Liver (tissue), 9 donors: Measurements from ENCODE around the gene KIAA0930. TPM values are rescaled to one million over a fixed set of nuclear protein-coding genes. Genes with fewer than 3 reads are reported as not detected.

Experiments
- DNase-seq: peaks from one replicate; pipeline ENCODE4 v3.0.0-alpha.2; 2017; ENCODE audit warnings: low spot score
- H3K27ac ChIP-seq, 2 donors: one replicate each; pipeline ENCODE4 v1.7.0; 2013; ENCODE audit warnings: inconsistent platforms in 2 of 2, low read length in 2 of 2, control low read depth in 1 of 2, low read depth in 1 of 2, mild to moderate bottlenecking in 1 of 2
- H3K27me3 ChIP-seq, 4 donors: one replicate each; pipeline versions ENCODE4 v1.6.1 to v1.7.0; 2013; ENCODE audit warnings: low read length in 3 of 4, inconsistent platforms in 1 of 4, mild to moderate bottlenecking in 1 of 4, moderate library complexity in 1 of 4; ENCODE audit not compliant: control insufficient read depth in 4 of 4, insufficient read depth in 4 of 4
- H3K36me3 ChIP-seq, 4 donors: one replicate each; pipeline versions ENCODE4 v1.6.1 to v1.7.0; 2013; ENCODE audit warnings: low read length in 3 of 4, mild to moderate bottlenecking in 3 of 4, low read depth in 1 of 4, moderate library complexity in 1 of 4; ENCODE audit not compliant: control insufficient read depth in 4 of 4, insufficient read depth in 3 of 4
- H3K4me1 ChIP-seq, 4 donors: one replicate each; pipeline versions ENCODE4 v1.6.1 to v1.7.0; 2013; ENCODE audit warnings: low read length in 3 of 4, mild to moderate bottlenecking in 3 of 4, moderate library complexity in 1 of 4; ENCODE audit not compliant: control insufficient read depth in 4 of 4, insufficient read depth in 4 of 4
- H3K4me3 ChIP-seq, 3 donors: one replicate each; pipeline versions ENCODE4 v1.6.1 to v1.7.0; 2013; ENCODE audit warnings: low read length in 3 of 3, control low read depth in 1 of 3, low read depth in 1 of 3, mild to moderate bottlenecking in 1 of 3
- H3K9ac ChIP-seq, 2 donors: one replicate each; pipeline ENCODE4 v1.7.0; 2013; ENCODE audit warnings: low read length in 2 of 2, mild to moderate bottlenecking in 2 of 2, moderate library complexity in 2 of 2, control low read depth in 1 of 2, low read depth in 1 of 2
- H3K9me3 ChIP-seq, 4 donors: one replicate each; pipeline versions ENCODE4 v1.6.1 to v1.7.0; 2013; ENCODE audit warnings: low read length in 3 of 4; ENCODE audit not compliant: control insufficient read depth in 4 of 4
- FOXA1 ChIP-seq: IDR thresholded peaks from 2 replicates; pipeline ENCODE4 v1.6.1; 2016; ENCODE audit warnings: antibody characterized with exemption
- HNF4A ChIP-seq, 2 donors: conservative IDR thresholded peaks; 2 replicates each; pipeline ENCODE4 v1.6.1; 2016; ENCODE audit warnings: antibody characterized with exemption in 2 of 2, mild to moderate bottlenecking in 2 of 2
- RAD21 ChIP-seq, 2 donors: IDR thresholded peaks; 2 replicates each; pipeline ENCODE4 v1.6.1; 2016; ENCODE audit warnings: antibody characterized with exemption in 2 of 2, mild to moderate bottlenecking in 2 of 2
- SP1 ChIP-seq: IDR thresholded peaks from 2 replicates; pipeline ENCODE4 v1.6.1; 2018; ENCODE audit warnings: antibody characterized with exemption, mild to moderate bottlenecking
- WGBS: extraction: QIAGEN DNeasy Blood & Tissue Kit; methylation state at CpG from one replicate; pipeline ENCODE4 v1.1.7; 2013; 5-methylcytosine and 5-hydroxymethylcytosine counted together
- polyA plus RNA-seq, 2 donors: library from polyadenylated mRNA; stranded (reverse) in 1 of 2; unstranded in 1 of 2; fragments of 200-250 nt in 1 of 2; fragments of >200 nt in 1 of 2; fragmentation: Nextera tagmentation in 1 of 2; extraction: Ambion mirVana in 1 of 2; gene quantifications; one replicate each; pipeline versions ENCODE4 v1.2.1 to v1.2.3, GENCODE V29; 2013 to 2015
- total RNA-seq, 2 donors: library from RNA; depleted of rRNA; stranded (reverse); fragments of >200 nt; gene quantifications; one replicate each; pipeline ENCODE4 v1.2.3, GENCODE V29; 2014
- TF ChIP-seq, protein P1 (sequence below): fragments of 150-350 bp; IDR thresholded peaks from 2 replicates; pipeline ENCODE4 v1.5.1; 2017; ENCODE audit warnings: improper control_type of control experiment, low read depth, low read length; ENCODE audit not compliant: missing input control
- TF ChIP-seq, protein P2 (sequence below): IDR thresholded peaks from 2 replicates; pipeline ENCODE4 v1.6.1; 2016; ENCODE audit warnings: antibody characterized with exemption
- TF ChIP-seq, protein P3 (sequence below): IDR thresholded peaks from 2 replicates; pipeline ENCODE4 v1.6.1; 2016; ENCODE audit warnings: antibody characterized with exemption
- donor health status: healthy.
- donor health status: healthy.
- donor health status: healthy.
- donor health status: healthy.
- donor health status: healthy.

The KIAA0930 gene
- 10 to 100 TPM; 14.9 to 20.4 TPM for total RNA-seq
- 10 to 100 TPM in 1 of 2 donors, 1 to 10 TPM in 1; 6.1 to 30.0 TPM for polyA plus RNA-seq

DNA sequence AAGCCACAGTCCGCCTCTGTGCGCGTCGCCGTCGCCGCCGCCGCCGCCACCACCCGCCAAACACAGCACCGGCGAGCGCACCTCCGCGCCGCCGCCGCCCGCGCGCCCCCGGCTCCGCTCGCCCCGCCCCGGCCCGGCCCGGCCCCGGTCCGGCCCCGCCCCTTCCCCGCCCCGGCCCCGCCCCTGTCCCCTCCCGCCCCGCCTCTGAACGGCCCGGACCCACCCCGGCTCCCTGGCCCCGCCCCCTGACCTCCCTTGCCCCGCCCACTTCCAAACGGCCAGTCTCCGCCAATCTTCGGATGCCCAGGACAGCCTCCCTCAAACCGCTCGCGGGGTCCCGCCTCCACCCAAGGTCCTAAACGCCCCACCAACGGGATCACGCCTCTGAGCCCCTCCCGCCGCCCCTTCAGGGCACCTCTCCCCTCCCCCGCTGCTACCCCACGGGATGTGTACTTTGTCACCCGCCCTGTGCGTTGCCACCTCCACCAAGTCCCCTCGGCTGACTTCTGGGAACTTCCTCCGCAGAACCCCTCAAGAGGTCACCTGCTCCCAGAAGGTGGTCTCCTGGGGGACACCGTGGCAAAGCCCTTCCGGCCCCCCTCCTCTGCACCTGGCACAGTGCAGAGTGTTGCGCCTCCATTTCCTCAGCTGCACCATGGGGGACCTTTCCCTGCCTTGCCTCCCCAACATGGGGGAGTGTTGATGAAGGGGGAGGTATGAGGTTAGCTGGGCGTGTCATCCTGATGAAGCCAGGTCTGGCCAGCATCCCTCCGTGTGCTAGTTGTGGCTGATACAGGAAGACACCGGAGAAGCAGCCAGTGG is at the start of gene KIAA0930:
Gene KIAA0930 (minus strand): TSS at position 85 of the 822 bp plus-strand sequence. CDS start 191 bp downstream, outside the sequence.
- H3K9me3 ChIP-seq, result no peaks in the 10 kb centered on the region
- H3K27me3 ChIP-seq, result no peaks in the 10 kb centered on the region
- H3K27ac ChIP-seq, result peak within 1 kb of the TSS; percentile 23 to 35
- H3K36me3 ChIP-seq, result no peaks in the 10 kb centered on the region
- TF ChIP-seq, protein P1, sequence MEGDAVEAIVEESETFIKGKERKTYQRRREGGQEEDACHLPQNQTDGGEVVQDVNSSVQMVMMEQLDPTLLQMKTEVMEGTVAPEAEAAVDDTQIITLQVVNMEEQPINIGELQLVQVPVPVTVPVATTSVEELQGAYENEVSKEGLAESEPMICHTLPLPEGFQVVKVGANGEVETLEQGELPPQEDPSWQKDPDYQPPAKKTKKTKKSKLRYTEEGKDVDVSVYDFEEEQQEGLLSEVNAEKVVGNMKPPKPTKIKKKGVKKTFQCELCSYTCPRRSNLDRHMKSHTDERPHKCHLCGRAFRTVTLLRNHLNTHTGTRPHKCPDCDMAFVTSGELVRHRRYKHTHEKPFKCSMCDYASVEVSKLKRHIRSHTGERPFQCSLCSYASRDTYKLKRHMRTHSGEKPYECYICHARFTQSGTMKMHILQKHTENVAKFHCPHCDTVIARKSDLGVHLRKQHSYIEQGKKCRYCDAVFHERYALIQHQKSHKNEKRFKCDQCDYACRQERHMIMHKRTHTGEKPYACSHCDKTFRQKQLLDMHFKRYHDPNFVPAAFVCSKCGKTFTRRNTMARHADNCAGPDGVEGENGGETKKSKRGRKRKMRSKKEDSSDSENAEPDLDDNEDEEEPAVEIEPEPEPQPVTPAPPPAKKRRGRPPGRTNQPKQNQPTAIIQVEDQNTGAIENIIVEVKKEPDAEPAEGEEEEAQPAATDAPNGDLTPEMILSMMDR, result no peak
- TF ChIP-seq, protein P2, sequence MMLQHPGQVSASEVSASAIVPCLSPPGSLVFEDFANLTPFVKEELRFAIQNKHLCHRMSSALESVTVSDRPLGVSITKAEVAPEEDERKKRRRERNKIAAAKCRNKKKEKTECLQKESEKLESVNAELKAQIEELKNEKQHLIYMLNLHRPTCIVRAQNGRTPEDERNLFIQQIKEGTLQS, result no peak
- TF ChIP-seq SP1 (peak; percentile 71), HNF4A (conservative IDR thresholded peaks at IDR 0.05) (peak in 1 of 2 donors; percentile 23), RAD21 (IDR thresholded peaks at IDR 0.05) (no peak), FOXA1 (no peak)
- DNase-seq, result peak; percentile 94
- peaks cover 16 to 52% (median 32%) of the 10 kb centered on the region in 4 donors for H3K4me1 ChIP-seq
- peak within 1 kb of the TSS; percentile 27 to 77 (median 77) for H3K4me3 ChIP-seq
- no peak within 1 kb of the TSS for H3K9ac ChIP-seq
- 8% methylated on average over 65 of the region's 66 CpGs for WGBS

DNA sequence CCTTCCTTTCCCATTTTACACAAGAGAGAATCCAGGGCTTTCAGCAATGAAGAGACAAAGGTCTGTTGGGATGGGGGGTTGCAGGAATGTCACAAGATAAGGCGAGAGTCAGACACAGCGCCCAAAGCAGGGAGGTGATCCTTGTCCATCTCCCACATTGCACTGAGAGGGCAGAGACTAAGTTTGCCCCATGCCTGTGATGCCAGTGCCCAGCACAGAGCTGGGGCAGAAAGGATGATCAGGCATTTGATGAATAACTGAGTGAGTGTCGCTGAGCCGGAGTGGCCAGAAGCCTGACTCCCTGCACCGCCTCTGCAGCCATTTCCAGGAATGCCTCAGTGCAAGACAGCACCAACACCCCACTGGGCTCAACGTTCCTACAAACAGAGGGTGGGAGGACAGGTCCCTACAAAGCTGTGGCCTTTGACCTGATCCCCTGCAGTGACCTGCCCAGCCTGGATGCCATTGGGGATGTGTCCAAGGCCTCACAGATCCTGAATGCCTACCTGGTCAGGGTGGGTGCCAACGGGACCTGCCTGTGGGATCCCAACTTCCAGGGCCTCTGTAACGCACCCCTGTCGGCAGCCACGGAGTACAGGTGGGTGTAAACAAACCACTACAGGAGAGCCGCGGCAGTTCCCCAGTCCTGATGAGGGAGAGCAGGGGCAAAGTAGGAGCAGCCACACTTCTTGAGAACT is 46.3 kb upstream of the KIAA0930 start:
- 64% methylated on average over 12 of the region's 12 CpGs for WGBS
- no peaks in the 10 kb centered on the region for H3K27me3 ChIP-seq
- H3K4me3 ChIP-seq, result no peak overlapping the region
- H3K27ac ChIP-seq, result no peak overlapping the region
- no peak overlapping the region for H3K9ac ChIP-seq
- DNase-seq, result no peak
- peaks cover 0 to 5% (median 3%) of the 10 kb centered on the region in 4 donors for H3K4me1 ChIP-seq
- TF ChIP-seq, protein P1, result no peak
- no peak for TF ChIP-seq FOXA1
- TF ChIP-seq, protein P3, sequence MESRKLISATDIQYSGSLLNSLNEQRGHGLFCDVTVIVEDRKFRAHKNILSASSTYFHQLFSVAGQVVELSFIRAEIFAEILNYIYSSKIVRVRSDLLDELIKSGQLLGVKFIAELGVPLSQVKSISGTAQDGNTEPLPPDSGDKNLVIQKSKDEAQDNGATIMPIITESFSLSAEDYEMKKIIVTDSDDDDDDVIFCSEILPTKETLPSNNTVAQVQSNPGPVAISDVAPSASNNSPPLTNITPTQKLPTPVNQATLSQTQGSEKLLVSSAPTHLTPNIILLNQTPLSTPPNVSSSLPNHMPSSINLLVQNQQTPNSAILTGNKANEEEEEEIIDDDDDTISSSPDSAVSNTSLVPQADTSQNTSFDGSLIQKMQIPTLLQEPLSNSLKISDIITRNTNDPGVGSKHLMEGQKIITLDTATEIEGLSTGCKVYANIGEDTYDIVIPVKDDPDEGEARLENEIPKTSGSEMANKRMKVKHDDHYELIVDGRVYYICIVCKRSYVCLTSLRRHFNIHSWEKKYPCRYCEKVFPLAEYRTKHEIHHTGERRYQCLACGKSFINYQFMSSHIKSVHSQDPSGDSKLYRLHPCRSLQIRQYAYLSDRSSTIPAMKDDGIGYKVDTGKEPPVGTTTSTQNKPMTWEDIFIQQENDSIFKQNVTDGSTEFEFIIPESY, result no peak
- TF ChIP-seq, protein P2, result no peak
- H3K36me3 ChIP-seq, result no peaks in the 10 kb centered on the region
- no peaks in the 10 kb centered on the region for H3K9me3 ChIP-seq
